Suprapubic skin (tissue), 4 donors: ENCODE measurements around the gene GLRX3. TPM values are rescaled to one million over a fixed set of nuclear protein-coding genes. Genes with fewer than 3 reads are reported as not detected.

Experiments used
- DNase-seq, 2 donors: peaks; one replicate each; pipeline ENCODE4 v3.0.0-alpha.2; 2019; ENCODE audit warnings: low spot score in 2 of 2
- H3K27ac ChIP-seq: fragments of 200-600 bp; sonication (generic); one replicate; pipeline ENCODE4 v1.5.1; 2019
- H3K27me3 ChIP-seq: fragments of 200-600 bp; sonication (generic); one replicate; pipeline ENCODE4 v1.5.1; 2019
- H3K36me3 ChIP-seq: fragments of 200-600 bp; sonication (generic); one replicate; pipeline ENCODE4 v1.5.1; 2019
- H3K4me1 ChIP-seq: fragments of 200-600 bp; sonication (generic); one replicate; pipeline ENCODE4 v1.5.1; 2019
- H3K4me3 ChIP-seq: fragments of 200-600 bp; sonication (generic); one replicate; pipeline ENCODE4 v1.5.1; 2019; ENCODE audit warnings: mild to moderate bottlenecking
- H3K9me3 ChIP-seq: fragments of 200-600 bp; sonication (generic); one replicate; pipeline ENCODE4 v1.5.1; 2019
- EP300 ChIP-seq: sonication (generic); formaldehyde crosslinking; IDR thresholded peaks from one replicate; pipeline ENCODE4 v1.6.1; 2017; ENCODE audit warnings: antibody characterized with exemption
- POLR2A ChIP-seq, 2 donors: fragments of 450-650 bp; IDR thresholded peaks; one replicate each; pipeline ENCODE4 v1.6.1; 2017; ENCODE audit warnings: antibody characterized with exemption in 2 of 2, mild to moderate bottlenecking in 2 of 2, moderate library complexity in 2 of 2
- POLR2AphosphoS5 ChIP-seq, 3 donors: sonication (generic); formaldehyde crosslinking; IDR thresholded peaks; one replicate each; pipeline ENCODE4 v1.6.1; 2017; ENCODE audit warnings: antibody characterized with exemption in 3 of 3
- WGBS: methylation state at CpG from one replicate; pipeline ENCODE4 v1.1.5; 2018; 5-methylcytosine and 5-hydroxymethylcytosine counted together
- total RNA-seq, 4 donors: library from RNA; depleted of rRNA; stranded (reverse); fragments of >200 nt; gene quantifications; one replicate each; pipeline ENCODE4 v1.1.0, GENCODE V29; 2016
- TF ChIP-seq, protein P1 (sequence below), 2 donors: fragments of 200-600 bp in 1 of 2; fragments of 450-650 bp in 1 of 2; sonication (generic) in 1 of 2; IDR thresholded peaks; one replicate each; pipeline ENCODE4 v1.5.1; 2016 to 2019; ENCODE audit warnings: antibody characterized with exemption in 2 of 2, mild to moderate bottlenecking in 1 of 2, moderate library complexity in 1 of 2

GLRX3 gene
- total RNA-seq, 4 donors from 2014 or later: 35.7 to 115 (median 44.7) TPM

DNA sequence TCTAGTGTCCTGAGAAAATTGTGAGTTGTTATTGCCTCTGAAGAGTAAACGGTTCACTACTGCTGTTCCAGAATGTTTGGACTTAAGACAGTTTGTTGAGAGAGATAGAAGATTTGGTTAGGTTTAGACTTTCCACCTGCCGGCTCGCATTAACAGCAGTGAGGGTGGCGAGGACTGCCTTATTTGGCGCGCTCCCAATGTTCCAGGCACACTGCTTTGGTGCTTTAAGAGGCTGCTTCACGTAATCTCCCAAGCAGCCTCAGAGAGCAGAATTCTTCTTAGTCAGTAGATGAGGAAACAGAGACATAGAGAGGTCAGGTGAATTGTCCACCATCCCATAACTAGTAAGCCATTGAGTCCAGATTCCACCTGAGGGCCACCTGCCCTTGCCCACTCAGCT is 41.1 kb downstream of the GLRX3 start:
- no peak overlapping the region for H3K27ac ChIP-seq
- no peak overlapping the region for H3K4me3 ChIP-seq
- H3K27me3 ChIP-seq: no peaks in the 10 kb centered on the region
- WGBS: 91% methylated on average over 7 of the region's 7 CpGs
- peaks cover 60% of the 10 kb centered on the region for H3K36me3 ChIP-seq
- no peaks in the 10 kb centered on the region for H3K4me1 ChIP-seq
- TF ChIP-seq POLR2AphosphoS5 (IDR thresholded peaks at IDR 0.05): no peak
- no peak for DNase-seq
- H3K9me3 ChIP-seq: no peaks in the 10 kb centered on the region

DNA sequence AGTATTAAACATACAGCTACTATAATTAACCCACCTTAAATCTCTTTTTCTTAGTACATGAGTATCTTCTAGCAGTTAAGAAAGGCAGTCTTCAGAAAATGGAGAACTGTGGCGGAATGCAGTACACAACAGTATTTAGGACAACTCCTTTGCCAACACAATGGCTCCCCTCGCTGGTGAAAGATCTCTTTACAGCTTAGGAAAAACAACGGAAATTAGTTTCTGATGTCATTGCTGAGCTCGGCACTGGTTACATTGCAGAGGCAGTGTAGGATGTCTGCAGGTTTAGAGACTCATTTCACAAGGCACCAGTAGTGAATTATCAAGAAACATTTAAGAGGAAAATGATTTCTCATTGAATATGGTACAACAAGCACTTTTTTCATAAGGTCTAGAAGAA is 43.4 kb downstream of the GLRX3 start:
- Histone ChIP-seq H3K9me3 (no peaks in the 10 kb centered on the region), H3K4me3 (no peak overlapping the region), H3K4me1 (no peaks in the 10 kb centered on the region), H3K36me3 (peaks cover 65% of the 10 kb centered on the region), H3K27me3 (no peaks in the 10 kb centered on the region), H3K27ac (no peak overlapping the region)
- TF ChIP-seq, protein P1, sequence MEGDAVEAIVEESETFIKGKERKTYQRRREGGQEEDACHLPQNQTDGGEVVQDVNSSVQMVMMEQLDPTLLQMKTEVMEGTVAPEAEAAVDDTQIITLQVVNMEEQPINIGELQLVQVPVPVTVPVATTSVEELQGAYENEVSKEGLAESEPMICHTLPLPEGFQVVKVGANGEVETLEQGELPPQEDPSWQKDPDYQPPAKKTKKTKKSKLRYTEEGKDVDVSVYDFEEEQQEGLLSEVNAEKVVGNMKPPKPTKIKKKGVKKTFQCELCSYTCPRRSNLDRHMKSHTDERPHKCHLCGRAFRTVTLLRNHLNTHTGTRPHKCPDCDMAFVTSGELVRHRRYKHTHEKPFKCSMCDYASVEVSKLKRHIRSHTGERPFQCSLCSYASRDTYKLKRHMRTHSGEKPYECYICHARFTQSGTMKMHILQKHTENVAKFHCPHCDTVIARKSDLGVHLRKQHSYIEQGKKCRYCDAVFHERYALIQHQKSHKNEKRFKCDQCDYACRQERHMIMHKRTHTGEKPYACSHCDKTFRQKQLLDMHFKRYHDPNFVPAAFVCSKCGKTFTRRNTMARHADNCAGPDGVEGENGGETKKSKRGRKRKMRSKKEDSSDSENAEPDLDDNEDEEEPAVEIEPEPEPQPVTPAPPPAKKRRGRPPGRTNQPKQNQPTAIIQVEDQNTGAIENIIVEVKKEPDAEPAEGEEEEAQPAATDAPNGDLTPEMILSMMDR (IDR thresholded peaks at IDR 0.05): peak in 1 of 2 donors; percentile 14
- no peak for TF ChIP-seq POLR2A (IDR thresholded peaks at IDR 0.05)
- WGBS: 51% methylated on average over 4 of the region's 4 CpGs
- DNase-seq: no peak

DNA sequence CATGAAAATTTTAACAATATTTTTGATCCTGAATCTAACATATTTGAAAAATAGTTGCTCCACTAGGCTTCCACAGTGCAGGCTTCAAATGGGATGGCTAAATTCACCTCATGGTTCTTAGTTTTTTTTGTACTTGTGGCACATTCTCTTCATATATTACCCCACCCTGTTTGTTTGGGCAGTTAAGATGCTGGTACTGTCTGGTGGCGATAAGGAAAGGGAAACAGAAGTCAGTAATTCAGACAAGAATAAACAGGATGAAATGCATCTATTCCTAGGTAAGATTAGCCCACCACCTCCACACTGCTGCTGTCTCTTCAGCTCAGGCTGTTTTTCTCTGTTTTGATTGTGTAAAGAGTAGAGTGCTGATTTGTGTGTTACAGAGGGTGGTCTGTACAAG is 44.2 kb downstream of the GLRX3 start:
- DNase-seq: no peak
- no peak overlapping the region for H3K4me3 ChIP-seq
- no peaks in the 10 kb centered on the region for H3K27me3 ChIP-seq
- no peaks in the 10 kb centered on the region for H3K4me1 ChIP-seq
- H3K36me3 ChIP-seq: peaks cover 69% of the 10 kb centered on the region
- WGBS: 97% methylated on average over 1 of the region's 1 CpG
- no peak for TF ChIP-seq POLR2AphosphoS5 (IDR thresholded peaks at IDR 0.05)
- no peak for TF ChIP-seq POLR2A (IDR thresholded peaks at IDR 0.05)
- TF ChIP-seq, protein P1 (IDR thresholded peaks at IDR 0.05): no peak
- no peak for TF ChIP-seq EP300
- H3K9me3 ChIP-seq: no peaks in the 10 kb centered on the region
- no peak overlapping the region for H3K27ac ChIP-seq

DNA sequence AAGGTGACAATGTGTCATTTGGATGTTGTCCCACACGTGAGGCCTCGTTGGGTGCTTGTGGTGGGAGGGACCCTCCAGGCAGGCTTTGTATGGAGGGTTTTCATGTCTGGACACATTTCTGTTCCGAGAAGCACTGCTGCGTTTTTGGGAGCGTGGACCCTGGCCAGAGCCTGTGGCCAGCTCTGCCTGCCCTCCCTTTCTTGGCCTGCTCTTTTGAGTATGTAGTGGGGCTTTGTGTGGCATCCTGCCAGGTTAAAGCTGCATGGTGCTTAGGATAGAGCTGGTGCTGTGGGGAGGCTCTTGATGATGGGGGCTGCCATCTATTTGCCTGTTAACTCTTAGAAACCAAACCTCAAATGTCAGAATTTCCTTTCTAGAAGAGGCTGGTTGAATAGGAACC is 45.7 kb downstream of the GLRX3 start:
- Histone ChIP-seq H3K36me3 (peaks cover 73% of the 10 kb centered on the region), H3K4me1 (no peaks in the 10 kb centered on the region), H3K27ac (no peak overlapping the region), H3K27me3 (no peaks in the 10 kb centered on the region), H3K4me3 (no peak overlapping the region), H3K9me3 (no peaks in the 10 kb centered on the region)
- WGBS: 66% methylated on average over 5 of the region's 5 CpGs
- TF ChIP-seq, protein P1 (IDR thresholded peaks at IDR 0.05): no peak
- TF ChIP-seq POLR2AphosphoS5 (IDR thresholded peaks at IDR 0.05) (no peak), EP300 (no peak), POLR2A (IDR thresholded peaks at IDR 0.05) (no peak)
- DNase-seq: no peak

DNA sequence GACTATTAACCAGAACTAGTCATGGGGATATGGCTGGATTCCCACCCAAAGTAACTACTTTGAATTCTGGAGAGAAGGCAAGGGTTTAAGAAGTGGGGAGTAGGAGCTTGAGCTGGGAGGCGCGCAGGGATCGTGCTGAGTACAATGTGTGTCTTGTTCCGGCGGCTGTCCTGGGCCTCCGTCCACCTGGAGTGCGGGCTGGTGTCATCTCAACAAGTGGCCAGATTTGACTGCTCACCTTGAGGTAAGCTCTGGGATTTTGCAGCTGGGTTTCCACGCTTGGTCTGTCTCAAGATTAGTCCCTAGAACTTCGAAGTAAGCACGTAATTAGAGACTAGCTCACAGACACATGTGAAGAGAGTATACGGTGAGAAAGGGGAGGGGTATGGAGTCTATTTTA is 49.4 kb downstream of the GLRX3 start:
- no peak for TF ChIP-seq POLR2AphosphoS5 (IDR thresholded peaks at IDR 0.05)
- TF ChIP-seq POLR2A (IDR thresholded peaks at IDR 0.05): no peak
- TF ChIP-seq, protein P1 (IDR thresholded peaks at IDR 0.05): no peak
- TF ChIP-seq EP300: no peak
- no peaks in the 10 kb centered on the region for H3K27me3 ChIP-seq
- DNase-seq: peak in 1 of 2 donors; percentile 40
- no peak overlapping the region for H3K4me3 ChIP-seq
- WGBS: 87% methylated on average over 11 of the region's 11 CpGs
- H3K27ac ChIP-seq: no peak overlapping the region
- peaks cover 7% of the 10 kb centered on the region for H3K4me1 ChIP-seq
- H3K9me3 ChIP-seq: no peaks in the 10 kb centered on the region
- H3K36me3 ChIP-seq: peaks cover 70% of the 10 kb centered on the region
